Coronary artery (tissue), 2 donors: ENCODE results near the gene GRIK4.

ENCODE experiments used
- DNase-seq: peaks from one replicate; pipeline ENCODE4 v3.0.0-alpha.2; 2017; ENCODE audit warnings: low spot score
- H3K27ac ChIP-seq, 2 donors: fragments of 200-600 bp; sonication (generic); one replicate each; pipeline ENCODE4 v1.5.1; 2016 to 2019
- H3K4me3 ChIP-seq: fragments of 200-600 bp; sonication (generic); 2 replicates; pipeline ENCODE4 v1.5.1; 2016; ENCODE audit warnings: mild to moderate bottlenecking, moderate library complexity
- TF ChIP-seq, protein P1 (sequence below): fragments of 200-600 bp; sonication (generic); IDR thresholded peaks from one replicate; pipeline ENCODE4 v1.5.1; 2019; ENCODE audit warnings: antibody characterized with exemption

The GRIK4 gene

DNA sequence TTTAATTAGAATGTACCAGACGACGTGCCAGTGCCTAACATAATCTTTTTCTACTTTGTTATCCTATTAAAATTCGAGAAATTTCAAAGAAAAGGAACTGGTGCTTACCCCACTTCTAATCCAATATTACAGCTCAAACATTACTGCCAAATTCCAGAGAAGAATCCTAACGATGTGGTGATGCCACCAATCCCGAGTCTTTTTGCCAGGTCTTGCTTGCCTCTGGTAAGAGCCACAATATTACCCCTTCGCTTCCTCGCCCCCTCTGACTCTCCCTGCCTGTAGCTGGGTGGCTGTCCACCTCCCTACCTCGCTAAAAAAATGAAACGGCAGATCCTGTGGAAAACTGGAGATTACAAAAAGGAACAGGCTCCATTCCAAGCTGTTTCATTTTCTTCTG lies 462.9 kb downstream of the GRIK4 start:
- Histone ChIP-seq H3K27ac (no peak overlapping the region), H3K4me3 (no peak overlapping the region)
- DNase-seq, result no peak
- TF ChIP-seq, protein P1, sequence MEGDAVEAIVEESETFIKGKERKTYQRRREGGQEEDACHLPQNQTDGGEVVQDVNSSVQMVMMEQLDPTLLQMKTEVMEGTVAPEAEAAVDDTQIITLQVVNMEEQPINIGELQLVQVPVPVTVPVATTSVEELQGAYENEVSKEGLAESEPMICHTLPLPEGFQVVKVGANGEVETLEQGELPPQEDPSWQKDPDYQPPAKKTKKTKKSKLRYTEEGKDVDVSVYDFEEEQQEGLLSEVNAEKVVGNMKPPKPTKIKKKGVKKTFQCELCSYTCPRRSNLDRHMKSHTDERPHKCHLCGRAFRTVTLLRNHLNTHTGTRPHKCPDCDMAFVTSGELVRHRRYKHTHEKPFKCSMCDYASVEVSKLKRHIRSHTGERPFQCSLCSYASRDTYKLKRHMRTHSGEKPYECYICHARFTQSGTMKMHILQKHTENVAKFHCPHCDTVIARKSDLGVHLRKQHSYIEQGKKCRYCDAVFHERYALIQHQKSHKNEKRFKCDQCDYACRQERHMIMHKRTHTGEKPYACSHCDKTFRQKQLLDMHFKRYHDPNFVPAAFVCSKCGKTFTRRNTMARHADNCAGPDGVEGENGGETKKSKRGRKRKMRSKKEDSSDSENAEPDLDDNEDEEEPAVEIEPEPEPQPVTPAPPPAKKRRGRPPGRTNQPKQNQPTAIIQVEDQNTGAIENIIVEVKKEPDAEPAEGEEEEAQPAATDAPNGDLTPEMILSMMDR, result no peak

DNA sequence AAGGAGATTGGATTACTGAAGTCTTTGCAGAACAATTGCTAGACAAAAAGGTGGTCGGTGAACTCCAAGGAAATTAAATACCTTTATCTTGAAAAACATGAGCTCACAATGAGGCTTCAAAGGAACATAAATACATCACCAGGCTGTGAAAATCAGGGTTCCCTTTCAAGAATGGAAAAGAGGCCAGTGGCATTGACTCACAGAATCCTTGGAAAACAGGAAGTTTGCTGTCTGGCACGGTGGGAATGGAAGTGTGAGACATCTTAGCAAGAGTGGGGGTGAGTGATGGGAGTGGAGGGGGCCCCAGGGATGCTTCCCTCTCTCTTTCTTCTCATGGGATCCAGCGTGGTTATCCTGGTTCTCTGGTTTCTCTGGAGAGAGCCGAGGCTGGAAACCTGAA lies 463.4 kb downstream of the GRIK4 start:
- TF ChIP-seq, protein P1, result no peak
- no peak for DNase-seq
- no peak overlapping the region for H3K27ac ChIP-seq
- H3K4me3 ChIP-seq, result no peak overlapping the region

DNA sequence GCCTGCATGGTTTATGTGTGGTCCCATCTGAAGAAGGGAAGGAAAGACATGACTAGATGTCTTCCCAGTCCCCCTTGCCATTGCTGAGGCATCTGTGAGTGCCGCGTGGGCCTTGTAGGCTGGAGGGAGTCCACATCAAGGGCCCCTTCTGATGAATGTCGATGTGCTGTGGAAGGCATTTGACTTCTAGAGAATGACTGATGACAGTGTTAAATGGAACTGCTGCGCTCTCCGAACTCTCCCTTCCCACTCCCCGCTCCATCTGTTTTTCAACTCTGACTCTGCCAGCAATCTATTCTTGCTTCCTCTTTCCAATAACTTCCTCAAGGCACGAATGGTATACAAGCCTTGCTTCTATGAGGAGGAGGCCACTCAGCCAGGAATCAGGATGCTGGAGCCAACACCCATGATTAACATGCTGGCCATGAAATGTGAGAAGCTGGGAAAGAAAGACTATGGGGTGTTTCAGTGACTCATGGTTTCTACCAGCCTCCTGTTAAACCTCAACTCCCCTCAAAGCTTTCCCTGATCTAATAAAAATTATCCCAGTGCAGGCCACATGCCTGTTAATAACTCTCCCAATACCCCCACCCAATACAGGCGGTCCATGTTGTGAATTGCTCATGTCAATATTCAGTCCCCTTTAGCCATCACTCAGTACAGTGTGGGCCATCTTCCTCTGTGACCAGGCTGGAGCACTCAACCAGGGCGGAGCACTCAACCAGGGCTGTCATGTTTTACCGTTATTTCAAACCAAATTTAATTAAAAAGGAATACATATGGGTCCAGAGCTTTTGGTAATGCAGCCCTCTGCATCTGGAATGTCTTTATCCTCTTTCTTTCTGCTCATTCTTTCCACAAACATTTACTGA lies 466.0 kb downstream of the GRIK4 start:
- H3K27ac ChIP-seq, result no peak overlapping the region
- TF ChIP-seq, protein P1, result no peak
- DNase-seq, result no peak
- H3K4me3 ChIP-seq, result no peak overlapping the region

DNA sequence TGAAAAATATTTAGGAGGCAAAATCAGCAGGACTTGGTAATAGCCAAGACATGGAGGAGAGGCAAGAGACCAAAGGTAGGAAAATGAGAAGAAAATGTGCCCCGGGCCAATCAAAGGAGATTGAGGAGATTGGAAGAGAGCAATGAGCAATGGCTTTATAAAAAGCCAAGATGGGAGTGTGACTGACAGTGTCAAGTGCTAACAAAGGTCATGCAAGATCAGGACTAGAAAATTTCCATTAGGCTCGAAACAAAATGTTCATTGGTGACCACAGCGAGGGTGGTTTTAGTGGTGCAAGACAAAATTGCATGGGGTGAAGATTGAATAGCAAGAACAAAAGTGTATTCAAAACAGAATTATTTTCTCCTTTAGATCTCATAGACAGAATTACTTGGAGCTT lies 467.2 kb downstream of the GRIK4 start:
- TF ChIP-seq, protein P1, result no peak
- Histone ChIP-seq H3K27ac (no peak overlapping the region), H3K4me3 (no peak overlapping the region)
- DNase-seq, result no peak

DNA sequence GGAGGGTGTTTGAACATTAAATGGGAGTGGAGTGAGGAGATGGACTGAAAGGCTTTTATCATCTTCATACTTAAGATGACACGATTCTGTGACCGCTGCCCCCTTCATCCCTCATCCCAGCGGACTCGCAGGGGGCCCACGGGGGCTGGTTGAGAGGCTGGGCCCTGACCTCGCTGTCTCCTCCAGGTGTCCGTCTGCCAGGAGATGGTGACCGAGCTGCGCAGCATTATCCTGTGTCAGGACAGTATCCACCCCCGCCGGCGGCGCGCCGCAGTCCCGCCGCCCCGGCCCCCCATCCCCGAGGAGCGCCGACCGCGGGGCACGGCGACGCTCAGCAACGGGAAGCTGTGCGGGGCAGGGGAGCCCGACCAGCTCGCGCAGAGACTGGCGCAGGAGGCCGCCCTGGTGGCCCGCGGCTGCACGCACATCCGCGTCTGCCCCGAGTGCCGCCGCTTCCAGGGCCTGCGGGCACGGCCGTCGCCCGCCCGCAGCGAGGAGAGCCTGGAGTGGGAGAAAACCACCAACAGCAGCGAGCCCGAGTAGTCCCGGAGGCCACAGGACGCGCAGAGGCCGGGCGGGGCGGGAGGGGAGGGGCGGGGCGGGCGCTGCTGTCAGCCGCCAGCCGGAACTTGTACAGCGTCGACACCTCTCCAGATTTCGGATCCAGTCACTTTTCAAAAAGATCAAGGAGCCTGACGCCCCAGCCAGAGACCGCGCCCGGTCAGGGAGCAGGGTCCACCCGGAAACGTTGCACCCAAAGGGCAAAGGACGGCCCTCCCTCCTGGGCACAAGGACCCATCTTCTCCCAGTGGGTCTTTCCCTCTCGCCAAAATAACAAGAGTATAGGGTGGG lies 474.4 kb downstream of the GRIK4 start:
- H3K27ac ChIP-seq, result no peak overlapping the region
- DNase-seq, result no peak
- peak overlapping the region; percentile 69 for H3K4me3 ChIP-seq
- TF ChIP-seq, protein P1, result no peak

DNA sequence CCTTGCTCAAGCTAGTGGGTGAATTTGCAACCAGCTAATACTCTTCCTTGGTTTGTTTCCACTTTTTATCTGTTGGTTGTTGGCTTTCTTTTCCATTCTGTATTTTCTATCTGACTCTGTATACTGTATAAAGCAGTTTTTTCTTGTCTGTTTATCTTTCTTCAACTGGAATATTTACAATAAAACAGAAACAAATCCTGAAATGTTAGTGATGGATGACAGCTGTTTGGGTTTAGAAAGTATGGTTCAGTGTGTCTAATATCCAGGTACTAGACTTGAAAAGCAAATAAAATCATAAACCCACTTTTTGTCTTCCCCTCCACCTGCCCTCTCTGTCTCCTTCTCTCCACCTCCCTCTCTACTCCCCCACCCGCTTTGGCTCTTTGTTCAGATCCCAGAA lies 477.1 kb downstream of the GRIK4 start:
- no peak for DNase-seq
- TF ChIP-seq, protein P1, result no peak
- H3K27ac ChIP-seq, result no peak overlapping the region
- H3K4me3 ChIP-seq, result no peak overlapping the region
